Measurements from ENCODE around the gene TRMT44.
A peak's percentile ranks its signal among the peaks of the same experiment; 100 is the strongest.
"Not testable (repeated sequence)": the region's sequence is repeated elsewhere in the genome, so short reads cannot be mapped to it uniquely, and the experiment has no call there.

TRMT44 gene

GRCh38 chr4:8407756-8408155 is 32.8 kb upstream of the TRMT44 start:
- no peak for DNase-seq

DNA sequence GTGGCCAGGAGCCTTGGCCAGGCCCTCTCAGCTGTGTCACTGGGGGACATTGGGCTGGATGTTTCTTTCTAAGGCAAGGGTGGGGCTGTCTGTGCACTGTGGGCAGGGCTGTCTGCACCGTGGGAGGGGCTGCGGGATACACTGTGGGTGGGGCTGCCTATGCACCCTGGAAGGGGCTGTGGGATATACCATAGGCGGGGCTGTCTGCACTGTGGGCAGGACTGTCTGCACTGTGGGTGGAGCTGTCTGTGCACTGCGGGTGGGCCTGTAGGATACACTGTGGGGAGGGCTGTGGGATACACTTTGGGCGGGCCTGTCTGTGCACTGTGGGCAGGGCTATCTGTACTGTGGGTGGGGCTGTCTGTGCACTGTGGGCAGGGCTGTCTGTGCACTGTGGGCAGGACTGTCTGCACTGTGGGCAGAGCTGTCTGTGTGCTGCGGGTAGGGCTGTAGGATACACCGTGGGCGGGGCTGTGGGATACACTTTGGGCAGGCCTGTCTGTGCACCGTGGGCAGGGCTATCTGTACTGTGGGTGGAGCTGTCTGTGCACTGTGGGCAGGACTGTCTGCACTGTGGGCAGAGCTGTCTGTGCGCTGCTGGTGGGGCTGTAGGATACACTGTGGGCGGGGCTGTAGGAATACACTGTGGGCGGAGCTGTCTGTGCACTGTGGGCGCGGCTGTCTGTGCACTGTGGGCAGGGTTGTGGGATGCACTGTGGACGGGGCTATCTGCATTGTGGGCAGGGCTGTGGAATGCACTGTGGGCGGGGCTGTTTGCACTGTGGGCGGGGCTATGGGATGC is 31.1 kb upstream of the TRMT44 start:
- DNase-seq, result peak; percentile 71

DNA sequence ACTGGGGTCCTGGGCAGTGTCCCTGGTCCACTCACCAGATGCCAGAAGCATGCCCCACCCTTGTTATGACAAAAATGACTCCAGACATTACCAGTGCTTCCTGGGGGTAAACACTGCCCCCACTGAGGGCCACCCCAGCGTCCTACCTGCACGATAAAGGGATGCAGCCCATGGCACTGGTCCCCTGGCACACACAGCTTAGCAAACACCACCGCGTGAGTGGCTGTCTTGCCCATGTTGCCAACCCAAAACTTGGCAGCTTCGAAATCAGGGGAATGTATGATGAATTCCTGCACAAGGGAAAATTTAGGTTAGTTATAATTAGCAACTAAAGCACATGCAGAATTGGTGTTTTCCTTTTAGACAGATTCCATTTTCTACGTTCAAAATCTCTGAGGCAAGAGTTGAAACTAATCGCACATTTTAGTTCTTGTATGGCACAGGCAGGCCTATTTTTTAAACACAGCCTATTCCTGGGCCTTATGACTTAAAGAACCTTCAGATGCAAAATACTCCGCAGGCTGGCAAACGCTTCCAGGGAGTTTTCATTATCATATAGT is 30.4 kb upstream of the TRMT44 start:
- no peak for DNase-seq

DNA sequence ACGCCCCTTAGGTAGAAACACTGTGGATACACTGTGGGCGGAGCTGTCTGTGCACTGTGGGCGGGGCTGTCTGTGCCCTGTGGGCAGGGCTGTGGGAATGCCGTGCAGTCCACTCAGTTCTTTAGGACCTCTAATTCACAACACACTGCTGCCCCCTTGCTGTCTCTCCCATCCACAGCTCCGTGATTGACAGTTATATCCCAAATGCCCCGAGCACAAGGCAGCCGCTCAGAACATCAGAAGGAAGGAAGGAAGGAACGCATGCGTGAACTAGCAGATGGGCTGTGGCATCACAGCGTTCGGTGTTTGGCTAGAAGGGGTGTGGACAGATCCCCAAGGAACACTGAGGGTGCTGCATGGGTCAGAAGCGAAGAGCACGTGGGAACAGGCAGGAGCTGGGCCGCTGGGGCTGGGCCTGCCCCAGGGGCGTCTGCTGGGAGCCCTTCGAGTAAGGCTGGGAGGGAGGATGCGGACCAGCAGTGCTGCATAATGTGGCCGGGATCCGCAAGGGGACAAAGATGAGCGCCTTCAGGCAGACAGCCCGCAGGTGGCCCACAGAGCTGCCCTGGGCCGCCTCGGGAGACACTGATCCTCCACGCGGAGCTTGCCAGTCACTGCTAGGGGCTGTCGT is 29.8 kb upstream of the TRMT44 start:
- DNase-seq, result peak; percentile 30

GRCh38 chr4:8411351-8412180 is 29.0 kb upstream of the TRMT44 start:
- DNase-seq, result no peak

- DNase-seq, result no peak
These were observed 28.3 kb upstream of the TRMT44 start for GRCh38 chr4:8412288-8412687.

DNA sequence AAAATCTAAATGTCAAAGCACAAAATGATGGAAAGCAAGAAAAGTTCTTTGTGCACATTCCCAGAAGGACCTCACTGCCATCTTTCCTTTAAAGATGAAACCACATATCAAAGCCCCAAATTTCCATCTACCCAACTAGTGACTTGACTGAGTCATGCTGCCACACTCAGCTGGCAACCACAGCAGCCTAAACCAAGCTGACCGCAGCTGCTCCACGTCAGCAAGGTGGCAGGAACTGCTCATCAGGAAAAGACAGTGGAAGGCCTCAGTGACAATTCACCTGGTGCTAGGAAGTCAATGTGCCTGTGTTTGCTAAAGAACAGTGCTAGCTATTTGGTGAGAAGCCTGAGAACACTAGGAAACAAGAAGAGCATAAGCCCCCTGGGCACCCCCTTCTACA is 26.2 kb upstream of the TRMT44 start:
- no peak for DNase-seq

GRCh38 chr4:8417071-8417614 is 23.4 kb upstream of the TRMT44 start:
- no peak for DNase-seq

DNA sequence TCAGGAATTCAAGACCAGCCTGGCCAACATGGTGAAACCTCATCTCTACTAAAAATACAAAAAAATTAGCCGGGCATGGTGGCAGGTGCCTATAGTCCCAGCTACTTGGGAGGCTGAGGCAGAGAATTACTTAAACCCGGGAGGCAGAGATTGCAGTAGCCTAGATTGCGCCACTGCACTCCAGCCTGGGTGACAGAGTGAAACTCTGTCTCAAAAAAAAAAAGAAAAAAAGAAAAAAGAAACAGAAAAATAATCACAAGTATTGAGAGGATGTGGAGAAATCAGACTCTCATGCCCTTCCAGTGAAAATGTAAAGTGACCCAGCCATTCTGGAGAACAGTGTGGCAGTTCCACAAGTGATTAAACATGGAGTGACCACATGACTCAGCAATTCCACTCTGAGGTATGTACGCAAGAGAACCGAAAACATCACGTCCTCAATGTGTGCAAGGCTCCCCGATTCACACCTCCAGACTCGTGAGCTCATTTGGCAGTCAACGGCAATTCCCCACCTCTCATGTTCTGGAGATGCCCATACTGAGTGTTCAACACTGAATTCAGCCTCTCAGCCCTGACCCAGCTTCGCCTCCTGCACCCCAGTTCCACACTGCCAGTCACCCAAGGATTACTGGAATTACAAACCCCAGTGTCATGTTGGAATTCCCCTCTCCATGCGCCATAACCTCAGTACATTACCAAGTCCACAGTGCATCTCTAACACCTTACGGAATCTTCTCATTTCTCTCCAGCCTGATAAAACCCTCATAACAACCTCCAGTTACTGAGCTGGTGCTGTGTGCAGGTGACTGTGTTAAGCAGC is 21.1 kb upstream of the TRMT44 start:
- DNase-seq, result no peak

DNA sequence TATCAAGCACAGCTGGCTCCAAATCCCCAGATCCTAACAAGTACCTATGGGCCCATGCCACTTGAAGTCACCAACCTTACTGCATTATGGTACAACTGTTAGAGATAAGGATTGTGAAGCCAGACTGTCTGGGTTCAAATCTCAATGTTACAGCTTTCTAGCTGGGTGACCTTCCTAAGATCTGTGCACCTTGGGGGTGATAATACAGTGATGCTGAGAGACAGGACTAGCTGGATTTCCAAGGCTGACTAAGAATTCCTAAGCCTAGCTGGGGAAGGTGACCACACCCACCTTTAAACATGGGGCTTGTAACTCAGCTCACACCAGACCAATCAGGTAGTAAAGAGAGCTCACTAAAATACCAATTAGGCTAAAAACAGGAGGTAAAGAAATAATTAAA is 20.4 kb upstream of the TRMT44 start:
- not testable (repeated sequence) for DNase-seq

GRCh38 chr4:8422327-8422726 is 18.2 kb upstream of the TRMT44 start:
- no peak for DNase-seq

DNA sequence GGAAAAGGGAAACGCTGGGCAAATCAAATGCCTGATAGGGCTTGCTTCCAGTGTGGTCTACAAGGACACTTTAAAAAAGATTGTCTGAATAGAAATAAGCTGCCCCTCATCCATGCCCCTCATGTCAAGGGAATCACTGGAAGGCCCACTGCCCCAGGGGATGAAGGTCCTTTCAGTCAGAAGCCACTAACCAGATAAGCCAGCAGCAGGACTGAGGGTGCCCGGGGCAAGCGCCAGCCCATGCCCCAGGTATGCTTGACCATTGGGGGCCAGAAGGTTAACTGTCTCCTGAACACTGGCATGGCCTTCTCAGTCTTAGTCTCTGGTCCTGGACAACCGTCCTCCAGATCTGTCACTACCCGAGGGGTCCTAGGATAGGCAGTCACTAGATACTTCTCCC is 17.8 kb upstream of the TRMT44 start:
- DNase-seq, result no peak

- no peak for DNase-seq
These were observed 13.3 kb upstream of the TRMT44 start for GRCh38 chr4:8427262-8427661.

DNA sequence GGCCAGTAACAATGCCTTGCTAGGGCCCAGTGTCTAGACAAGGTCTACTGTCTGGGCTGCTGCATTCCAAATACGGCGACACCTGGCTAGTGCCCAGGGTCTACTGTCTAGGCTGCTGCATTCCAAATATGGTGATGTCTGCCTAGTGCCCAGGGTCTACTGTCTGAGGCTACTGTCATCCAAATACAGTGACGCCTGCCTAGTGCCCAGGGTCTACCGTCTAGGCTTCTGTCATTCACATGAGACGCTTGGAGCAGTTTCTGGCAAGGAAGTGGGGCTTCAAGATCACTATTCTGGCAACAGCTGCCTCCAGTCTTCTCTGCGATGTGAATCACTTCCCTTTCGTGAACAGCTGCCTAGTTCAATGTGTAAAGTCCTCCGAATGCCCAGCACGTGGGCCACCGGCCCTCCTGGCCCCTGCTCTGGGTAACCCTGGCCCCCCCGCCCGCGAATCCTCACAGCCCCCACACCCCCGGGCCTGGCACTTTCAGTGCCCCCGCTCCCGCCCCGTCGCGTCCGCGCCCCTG is 12.8 kb upstream of the TRMT44 start:
- DNase-seq, result no peak

- peak; percentile 81 for DNase-seq
These were observed 12.1 kb upstream of the TRMT44 start for GRCh38 chr4:8428288-8429097.

GRCh38 chr4:8431553-8431952 is 9.0 kb upstream of the TRMT44 start:
- DNase-seq, result no peak

DNA sequence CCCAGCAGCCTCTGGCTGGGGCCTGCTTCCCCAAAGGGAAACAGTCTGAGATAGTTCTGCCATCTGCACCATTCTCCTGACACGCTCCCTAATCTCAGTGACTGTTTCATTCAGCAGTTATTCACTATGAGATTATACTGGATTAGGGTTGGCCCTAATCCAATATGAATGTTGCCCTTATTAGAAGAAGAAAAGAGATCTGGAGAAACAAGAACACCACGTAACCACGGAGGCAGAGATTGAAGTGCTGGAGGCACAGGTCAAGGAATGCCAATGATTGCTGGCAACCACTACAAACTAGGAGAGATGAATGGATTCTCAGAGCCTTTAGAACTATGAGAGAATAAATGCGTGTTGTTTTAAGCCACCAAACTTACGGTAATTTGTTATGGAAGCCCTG is 7.4 kb upstream of the TRMT44 start:
- DNase-seq, result no peak

- no peak for DNase-seq
These were observed 6.1 kb upstream of the TRMT44 start for GRCh38 chr4:8434251-8435073.

DNA sequence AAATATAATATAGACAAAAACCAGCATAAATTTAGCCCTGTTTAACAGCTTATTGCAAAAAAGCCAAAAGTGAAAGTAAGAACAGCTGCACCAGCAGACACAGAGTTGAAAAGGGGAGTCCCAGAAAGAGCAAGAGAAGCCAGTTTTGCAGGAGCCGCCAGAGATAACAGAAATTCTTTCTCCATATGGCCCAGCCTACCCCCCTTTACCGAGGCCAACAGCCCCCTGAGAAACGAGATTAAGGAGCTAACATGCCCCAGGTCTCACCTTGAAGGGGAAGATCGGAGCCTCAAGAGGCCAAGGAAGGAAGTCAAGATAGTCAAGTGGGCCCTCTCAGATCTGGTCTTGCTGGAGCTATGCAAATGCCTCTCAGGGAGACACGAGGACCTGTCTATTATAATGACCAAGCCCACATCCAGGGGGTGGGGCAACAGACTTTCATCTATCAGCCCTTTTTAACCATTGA is 4.9 kb upstream of the TRMT44 start:
- no peak for DNase-seq

GRCh38 chr4:8437281-8437680 is 3.3 kb upstream of the TRMT44 start:
- DNase-seq, result no peak
